Islet precursor cell (in vitro differentiated cells): Measurements from ENCODE around the gene CDY2A.
"Not testable (repeated sequence)": the region's sequence is repeated elsewhere in the genome, so short reads cannot be mapped to it uniquely, and the experiment has no call there.

Source experiments
- DNase-seq: peaks from one replicate; pipeline ENCODE4 v3.0.0-alpha.2; 2018

CDY2A gene

GRCh38 chrY:18025487-18025886 is at the start of gene CDY2A:
Gene CDY2A (plus strand): TSS chrY:18025787. CDS start chrY:18026115, 328 bp downstream.
- DNase-seq = not testable (repeated sequence)

GRCh38 chrY:17997586-17997985 is 28.0 kb upstream of the CDY2A start:
- not testable (repeated sequence) for DNase-seq

GRCh38 chrY:17998266-17998665 is 27.3 kb upstream of the CDY2A start:
- not testable (repeated sequence) for DNase-seq

GRCh38 chrY:18023897-18024296 is 1.7 kb upstream of the CDY2A start:
- DNase-seq = not testable (repeated sequence)

- not testable (repeated sequence) for DNase-seq
Measured at GRCh38 chrY:18028845-18029244, 3.3 kb downstream of the CDY2A start.

GRCh38 chrY:18030178-18030577 is 4.6 kb downstream of the CDY2A start:
- DNase-seq = not testable (repeated sequence)

- DNase-seq = not testable (repeated sequence)
Measured at GRCh38 chrY:18034100-18034814, 8.7 kb downstream of the CDY2A start.

- DNase-seq = not testable (repeated sequence)
Measured at GRCh38 chrY:18034864-18035263, 9.3 kb downstream of the CDY2A start.

- not testable (repeated sequence) for DNase-seq
Measured at GRCh38 chrY:18044990-18045389, 19.4 kb downstream of the CDY2A start.

- DNase-seq = not testable (repeated sequence)
Measured at GRCh38 chrY:18048149-18049040, 22.8 kb downstream of the CDY2A start.

GRCh38 chrY:18049061-18049460 is 23.5 kb downstream of the CDY2A start:
- not testable (repeated sequence) for DNase-seq

- DNase-seq = not testable (repeated sequence)
Measured at GRCh38 chrY:18056473-18056872, 30.9 kb downstream of the CDY2A start.

GRCh38 chrY:18073464-18073863 is 47.9 kb downstream of the CDY2A start:
- DNase-seq = not testable (repeated sequence)
